ENCODE measurements around the gene METTL4. TPM values are rescaled to one million over a fixed set of nuclear protein-coding genes. Genes with fewer than 3 reads are reported as not detected.

The METTL4 gene
- total RNA-seq, 1 donor from 2014 or later: 9.0 TPM

DNA sequence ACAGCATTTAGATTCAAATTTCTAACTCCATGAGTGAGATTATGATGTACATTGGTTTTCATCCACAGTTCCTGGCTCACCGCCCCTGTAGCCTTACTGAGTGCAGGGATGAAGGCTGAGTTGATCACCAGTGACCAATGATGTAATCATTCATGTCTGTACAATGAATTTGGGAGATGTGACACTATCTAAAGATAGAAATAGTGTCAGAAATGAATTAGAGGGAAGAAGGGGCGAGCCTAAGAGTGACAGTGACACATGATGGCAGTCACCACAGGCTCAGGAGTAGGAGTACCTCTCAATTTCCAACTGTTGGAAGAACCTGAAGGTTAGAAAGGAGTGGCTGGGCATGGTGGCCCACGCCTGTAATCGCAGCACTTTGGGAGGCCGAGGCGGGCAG lies 3.2 kb downstream of the METTL4 start:
- Histone ChIP-seq H3K27me3 (ENCODE audit: insufficient read depth, low read length) (no peaks in the 10 kb centered on the region), H3K9me3 (ENCODE audit: insufficient read depth, low read depth, low read length) (no peaks in the 10 kb centered on the region), H3K4me3 (ENCODE audit: insufficient read depth, low read depth, low read length) (no peak overlapping the region), H3K79me2 (ENCODE audit: insufficient read depth, low read length) (peaks cover 50% of the 10 kb centered on the region), H4K20me1 (ENCODE audit: insufficient read depth, low read length) (no peaks in the 10 kb centered on the region), H3K27ac (ENCODE audit: low read depth, low read length) (no peak overlapping the region), H3K9ac (ENCODE audit: low read length) (no peak overlapping the region), H3K36me3 (ENCODE audit: insufficient read depth, low read length) (no peaks in the 10 kb centered on the region), H2AFZ (ENCODE audit: low read depth, low read length) (no peak overlapping the region), H3K4me2 (ENCODE audit: low read length) (no peak overlapping the region), H3K4me1 (ENCODE audit: insufficient read depth, low read length) (peaks cover 11% of the 10 kb centered on the region)
- no peak for FAIRE-seq
- Mint-ChIP-seq H3K4me3 (ENCODE audit: unreplicated experiment) (no peak overlapping the region), H3K36me3 (ENCODE audit: low read depth, unreplicated experiment) (peaks cover 4% of the 10 kb centered on the region), H3K27ac (ENCODE audit: unreplicated experiment) (no peak overlapping the region), H3K9me3 (ENCODE audit: unreplicated experiment) (no peaks in the 10 kb centered on the region), H3K27me3 (ENCODE audit: low read depth, unreplicated experiment) (no peaks in the 10 kb centered on the region), H3K4me1 (ENCODE audit: low read depth, unreplicated experiment) (peaks cover 12% of the 10 kb centered on the region)
- TF ChIP-seq EZH2 (IDR thresholded peaks at IDR 0.05; ENCODE audit: insufficient read depth, low read length): no peak
- no peak for DNase-seq (ENCODE audit: low read depth)

DNA sequence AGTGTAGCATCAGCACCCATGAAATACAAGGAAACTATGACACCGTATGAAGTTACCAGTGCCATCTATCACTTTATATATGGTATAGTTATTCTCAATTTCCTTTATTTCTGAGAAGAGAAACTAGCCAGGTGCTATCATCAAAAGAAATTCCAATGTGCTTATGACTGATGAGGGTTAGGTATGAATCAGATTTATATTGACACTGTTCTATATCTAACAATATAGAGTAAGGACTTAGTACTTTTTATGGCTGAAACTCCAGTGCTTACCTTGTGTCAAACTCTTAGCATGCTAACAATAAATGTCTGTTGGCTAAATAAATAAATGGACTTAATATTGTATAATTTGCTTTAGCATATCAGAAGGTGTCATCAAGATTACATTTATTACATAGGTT lies 6.9 kb downstream of the METTL4 start:
- Histone ChIP-seq H3K27ac (ENCODE audit: low read depth, low read length) (no peak overlapping the region), H4K20me1 (ENCODE audit: insufficient read depth, low read length) (no peaks in the 10 kb centered on the region), H2AFZ (ENCODE audit: low read depth, low read length) (no peak overlapping the region), H3K79me2 (ENCODE audit: insufficient read depth, low read length) (peaks cover 19% of the 10 kb centered on the region), H3K36me3 (ENCODE audit: insufficient read depth, low read length) (no peaks in the 10 kb centered on the region), H3K4me2 (ENCODE audit: low read length) (no peak overlapping the region), H3K4me3 (ENCODE audit: insufficient read depth, low read depth, low read length) (no peak overlapping the region), H3K9me3 (ENCODE audit: insufficient read depth, low read depth, low read length) (no peaks in the 10 kb centered on the region), H3K9ac (ENCODE audit: low read length) (no peak overlapping the region), H3K4me1 (ENCODE audit: insufficient read depth, low read length) (no peaks in the 10 kb centered on the region), H3K27me3 (ENCODE audit: insufficient read depth, low read length) (no peaks in the 10 kb centered on the region)
- FAIRE-seq (no peak), DNase-seq (ENCODE audit: low read depth) (no peak)
- Mint-ChIP-seq H3K4me1 (ENCODE audit: low read depth, unreplicated experiment) (peaks cover 1% of the 10 kb centered on the region), H3K9me3 (ENCODE audit: unreplicated experiment) (no peaks in the 10 kb centered on the region), H3K27me3 (ENCODE audit: low read depth, unreplicated experiment) (no peaks in the 10 kb centered on the region), H3K36me3 (ENCODE audit: low read depth, unreplicated experiment) (peaks cover 4% of the 10 kb centered on the region), H3K4me3 (ENCODE audit: unreplicated experiment) (no peak overlapping the region), H3K27ac (ENCODE audit: unreplicated experiment) (no peak overlapping the region)
- no peak for TF ChIP-seq EZH2 (IDR thresholded peaks at IDR 0.05; ENCODE audit: insufficient read depth, low read length)
- TF ChIP-seq, protein P1, sequence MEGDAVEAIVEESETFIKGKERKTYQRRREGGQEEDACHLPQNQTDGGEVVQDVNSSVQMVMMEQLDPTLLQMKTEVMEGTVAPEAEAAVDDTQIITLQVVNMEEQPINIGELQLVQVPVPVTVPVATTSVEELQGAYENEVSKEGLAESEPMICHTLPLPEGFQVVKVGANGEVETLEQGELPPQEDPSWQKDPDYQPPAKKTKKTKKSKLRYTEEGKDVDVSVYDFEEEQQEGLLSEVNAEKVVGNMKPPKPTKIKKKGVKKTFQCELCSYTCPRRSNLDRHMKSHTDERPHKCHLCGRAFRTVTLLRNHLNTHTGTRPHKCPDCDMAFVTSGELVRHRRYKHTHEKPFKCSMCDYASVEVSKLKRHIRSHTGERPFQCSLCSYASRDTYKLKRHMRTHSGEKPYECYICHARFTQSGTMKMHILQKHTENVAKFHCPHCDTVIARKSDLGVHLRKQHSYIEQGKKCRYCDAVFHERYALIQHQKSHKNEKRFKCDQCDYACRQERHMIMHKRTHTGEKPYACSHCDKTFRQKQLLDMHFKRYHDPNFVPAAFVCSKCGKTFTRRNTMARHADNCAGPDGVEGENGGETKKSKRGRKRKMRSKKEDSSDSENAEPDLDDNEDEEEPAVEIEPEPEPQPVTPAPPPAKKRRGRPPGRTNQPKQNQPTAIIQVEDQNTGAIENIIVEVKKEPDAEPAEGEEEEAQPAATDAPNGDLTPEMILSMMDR (IDR thresholded peaks at IDR 0.05; ENCODE audit: insufficient read depth, low read depth, low read length): no peak

DNA sequence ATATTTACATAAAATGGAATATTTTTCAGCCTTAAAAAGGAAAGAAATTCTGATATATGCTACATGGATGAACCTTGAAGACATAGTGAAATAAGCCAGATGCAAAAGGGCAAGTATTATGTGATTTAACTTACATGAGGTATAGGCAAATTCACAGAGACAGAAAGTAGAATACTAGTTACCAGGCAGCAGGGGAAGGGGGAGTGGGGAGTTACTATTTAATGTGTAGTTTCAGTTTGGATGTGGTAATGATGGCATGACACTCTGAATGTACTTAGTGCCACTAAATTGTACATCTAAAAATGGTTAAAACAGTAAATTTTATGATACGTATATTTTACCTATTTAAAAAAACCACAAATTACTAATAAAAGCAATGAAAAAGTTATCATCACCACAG lies 12.1 kb downstream of the METTL4 start:
- H3K36me3 ChIP-seq (ENCODE audit: insufficient read depth, low read length): no peaks in the 10 kb centered on the region
- no peak overlapping the region for H3K4me3 ChIP-seq (ENCODE audit: insufficient read depth, low read depth, low read length)
- TF ChIP-seq, protein P1 (IDR thresholded peaks at IDR 0.05; ENCODE audit: insufficient read depth, low read depth, low read length): no peak
- TF ChIP-seq EZH2 (IDR thresholded peaks at IDR 0.05; ENCODE audit: insufficient read depth, low read length): no peak
- H3K4me1 ChIP-seq (ENCODE audit: insufficient read depth, low read length): no peaks in the 10 kb centered on the region
- no peak overlapping the region for H3K27ac ChIP-seq (ENCODE audit: low read depth, low read length)
- H3K4me1 Mint-ChIP-seq (ENCODE audit: low read depth, unreplicated experiment): peaks cover 2% of the 10 kb centered on the region
- no peaks in the 10 kb centered on the region for H3K36me3 Mint-ChIP-seq (ENCODE audit: low read depth, unreplicated experiment)
- H3K27me3 Mint-ChIP-seq (ENCODE audit: low read depth, unreplicated experiment): no peaks in the 10 kb centered on the region
- no peaks in the 10 kb centered on the region for H3K27me3 ChIP-seq (ENCODE audit: insufficient read depth, low read length)
- H3K9me3 Mint-ChIP-seq (ENCODE audit: unreplicated experiment): no peaks in the 10 kb centered on the region
- H3K4me2 ChIP-seq (ENCODE audit: low read length): no peak overlapping the region
- H3K9me3 ChIP-seq (ENCODE audit: insufficient read depth, low read depth, low read length): no peaks in the 10 kb centered on the region
- no peak overlapping the region for H3K27ac Mint-ChIP-seq (ENCODE audit: unreplicated experiment)
- no peak overlapping the region for H3K4me3 Mint-ChIP-seq (ENCODE audit: unreplicated experiment)
- H4K20me1 ChIP-seq (ENCODE audit: insufficient read depth, low read length): no peaks in the 10 kb centered on the region
- FAIRE-seq (no peak), DNase-seq (ENCODE audit: low read depth) (no peak)
- H2AFZ ChIP-seq (ENCODE audit: low read depth, low read length): no peak overlapping the region
- H3K79me2 ChIP-seq (ENCODE audit: insufficient read depth, low read length): no peaks in the 10 kb centered on the region
- no peak overlapping the region for H3K9ac ChIP-seq (ENCODE audit: low read length)

Data from astrocyte (in vitro differentiated cells and primary cell).